ENCODE data around the gene COL2A1. TPM values are rescaled to one million over a fixed set of nuclear protein-coding genes. Genes with fewer than 3 reads are reported as not detected.

COL2A1 gene
- total RNA-seq, 2 donors from 2014 or later, result 12.4 to 21.0 TPM

DNA sequence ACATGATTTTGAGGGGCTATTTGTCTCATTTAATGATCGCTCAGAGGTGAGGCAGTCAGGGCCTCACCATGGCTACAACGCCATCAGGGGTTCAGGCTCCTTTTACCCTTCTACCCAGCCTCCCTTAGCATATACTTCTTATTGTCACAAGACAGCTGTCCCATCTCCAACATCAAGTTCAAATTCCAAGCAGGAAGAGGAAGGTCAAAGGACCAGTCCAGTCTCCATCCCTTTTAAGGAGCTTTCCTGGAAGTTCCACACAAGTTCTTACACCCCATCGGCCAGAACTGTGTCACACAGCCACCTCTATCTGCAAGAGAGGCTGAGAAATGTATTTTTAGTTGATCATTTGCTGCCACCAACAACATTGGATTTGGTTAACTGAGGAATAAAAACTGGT lies 49.2 kb downstream of the COL2A1 start:
- no peak for DNase-seq
- Histone ChIP-seq H3K27me3 (ENCODE audit: control insufficient read depth, insufficient read depth, low read length, poor library complexity, severe bottlenecking) (peaks cover 27% of the 10 kb centered on the region), H3K9me3 (ENCODE audit: control insufficient read depth, low read length) (peaks cover 10% of the 10 kb centered on the region), H3K36me3 (ENCODE audit: control insufficient read depth, insufficient read depth, low read length) (no peaks in the 10 kb centered on the region), H3K27ac (ENCODE audit: low read depth, low read length) (no peak overlapping the region), H3K4me1 (ENCODE audit: control insufficient read depth, insufficient read depth, low read length) (no peaks in the 10 kb centered on the region), H3K9ac (ENCODE audit: extremely low read depth, low read length, poor library complexity, severe bottlenecking) (no peak overlapping the region), H3K4me3 (ENCODE audit: low read length) (no peak overlapping the region)
- H3K36me3 Mint-ChIP-seq (ENCODE audit: low read depth), result no peaks in the 10 kb centered on the region
- peaks cover 32% of the 10 kb centered on the region for H3K9me3 Mint-ChIP-seq
- H3K27me3 Mint-ChIP-seq (ENCODE audit: insufficient read depth), result peaks cover 60% of the 10 kb centered on the region
- no peak overlapping the region for H3K27ac Mint-ChIP-seq
- no peaks in the 10 kb centered on the region for H3K4me1 Mint-ChIP-seq
- H3K4me3 Mint-ChIP-seq, result no peak overlapping the region
- TF ChIP-seq, protein P1, sequence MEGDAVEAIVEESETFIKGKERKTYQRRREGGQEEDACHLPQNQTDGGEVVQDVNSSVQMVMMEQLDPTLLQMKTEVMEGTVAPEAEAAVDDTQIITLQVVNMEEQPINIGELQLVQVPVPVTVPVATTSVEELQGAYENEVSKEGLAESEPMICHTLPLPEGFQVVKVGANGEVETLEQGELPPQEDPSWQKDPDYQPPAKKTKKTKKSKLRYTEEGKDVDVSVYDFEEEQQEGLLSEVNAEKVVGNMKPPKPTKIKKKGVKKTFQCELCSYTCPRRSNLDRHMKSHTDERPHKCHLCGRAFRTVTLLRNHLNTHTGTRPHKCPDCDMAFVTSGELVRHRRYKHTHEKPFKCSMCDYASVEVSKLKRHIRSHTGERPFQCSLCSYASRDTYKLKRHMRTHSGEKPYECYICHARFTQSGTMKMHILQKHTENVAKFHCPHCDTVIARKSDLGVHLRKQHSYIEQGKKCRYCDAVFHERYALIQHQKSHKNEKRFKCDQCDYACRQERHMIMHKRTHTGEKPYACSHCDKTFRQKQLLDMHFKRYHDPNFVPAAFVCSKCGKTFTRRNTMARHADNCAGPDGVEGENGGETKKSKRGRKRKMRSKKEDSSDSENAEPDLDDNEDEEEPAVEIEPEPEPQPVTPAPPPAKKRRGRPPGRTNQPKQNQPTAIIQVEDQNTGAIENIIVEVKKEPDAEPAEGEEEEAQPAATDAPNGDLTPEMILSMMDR (conservative IDR thresholded peaks at IDR 0.05), result no peak
- 85 to 100% methylated on average over 2 to 3 of the region's 3 CpGs for WGBS, 2 experiments (ENCODE audit: insufficient coverage in 1 of 2, insufficient read length in 1 of 2)

DNA sequence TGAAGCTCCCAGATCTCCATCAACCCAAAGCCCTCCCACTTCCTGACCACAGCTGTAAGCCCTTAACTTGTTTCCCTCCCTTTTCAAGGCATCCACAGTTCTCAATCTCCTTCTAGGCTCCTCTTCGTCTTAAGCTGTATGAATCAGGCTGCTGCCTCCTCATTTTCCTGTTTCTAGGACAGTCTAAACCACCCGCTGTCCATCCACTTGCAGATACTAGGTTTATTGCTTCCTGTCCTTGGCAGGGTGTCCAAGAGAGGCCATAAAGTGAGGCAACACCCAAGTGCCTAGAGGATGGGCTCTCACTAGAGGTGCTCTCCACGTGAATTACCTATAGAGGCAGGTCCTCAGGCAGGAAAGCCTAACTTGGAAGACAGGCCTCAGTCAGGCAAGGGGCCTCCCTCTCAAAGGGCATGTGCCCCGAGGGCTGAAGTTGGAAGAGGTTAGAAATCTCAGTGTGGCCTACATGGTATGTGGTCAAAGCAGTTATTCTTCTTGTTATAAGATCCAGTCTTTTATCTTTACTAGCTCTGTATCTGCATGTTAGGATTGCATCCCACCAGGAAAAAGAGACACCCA lies 49.7 kb downstream of the COL2A1 start:
- Histone ChIP-seq H3K4me1 (ENCODE audit: control insufficient read depth, insufficient read depth, low read length) (no peaks in the 10 kb centered on the region), H3K9me3 (ENCODE audit: control insufficient read depth, low read length) (peaks cover 10% of the 10 kb centered on the region), H3K36me3 (ENCODE audit: control insufficient read depth, insufficient read depth, low read length) (no peaks in the 10 kb centered on the region), H3K9ac (ENCODE audit: extremely low read depth, low read length, poor library complexity, severe bottlenecking) (no peak overlapping the region), H3K27ac (ENCODE audit: low read depth, low read length) (no peak overlapping the region), H3K4me3 (ENCODE audit: low read length) (no peak overlapping the region), H3K27me3 (ENCODE audit: control insufficient read depth, insufficient read depth, low read length, poor library complexity, severe bottlenecking) (peaks cover 27% of the 10 kb centered on the region)
- DNase-seq, result no peak
- Mint-ChIP-seq H3K4me3 (no peak overlapping the region), H3K27me3 (ENCODE audit: insufficient read depth) (peaks cover 58% of the 10 kb centered on the region), H3K36me3 (ENCODE audit: low read depth) (no peaks in the 10 kb centered on the region), H3K4me1 (no peaks in the 10 kb centered on the region), H3K27ac (no peak overlapping the region), H3K9me3 (peaks cover 27% of the 10 kb centered on the region)
- TF ChIP-seq, protein P1 (conservative IDR thresholded peaks at IDR 0.05), result no peak
- WGBS, 2 experiments (ENCODE audit: insufficient coverage in 1 of 2, insufficient read length in 1 of 2), result 84% methylated on average over 3 to 4 of the region's 4 CpGs

DNA sequence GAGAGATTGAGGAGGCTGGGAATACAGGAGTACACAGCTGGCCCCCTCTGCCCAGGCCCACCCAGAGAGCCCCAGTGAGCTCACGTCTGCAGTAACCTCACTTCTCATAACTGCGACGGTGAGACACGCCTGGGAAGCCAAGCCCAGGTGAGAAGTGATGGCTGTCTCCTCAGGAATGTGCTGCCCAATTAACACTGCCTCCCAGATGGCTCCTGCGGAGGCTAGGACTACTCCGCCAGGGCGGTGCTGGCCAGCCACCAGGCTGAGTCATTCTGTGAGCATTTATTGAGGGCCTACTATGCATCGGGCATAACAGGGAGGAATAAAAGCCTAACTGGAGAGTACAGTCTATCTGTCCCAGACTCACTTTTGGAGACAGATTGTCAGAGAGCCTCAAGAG lies 50.2 kb downstream of the COL2A1 start:
- no peaks in the 10 kb centered on the region for H3K4me1 Mint-ChIP-seq
- WGBS, 2 experiments (ENCODE audit: insufficient coverage in 1 of 2, insufficient read length in 1 of 2), result 94 to 95% methylated on average over 8 of the region's 8 CpGs
- no peak overlapping the region for H3K4me3 ChIP-seq (ENCODE audit: low read length)
- H3K9me3 ChIP-seq (ENCODE audit: control insufficient read depth, low read length), result peaks cover 10% of the 10 kb centered on the region
- peaks cover 27% of the 10 kb centered on the region for H3K27me3 ChIP-seq (ENCODE audit: control insufficient read depth, insufficient read depth, low read length, poor library complexity, severe bottlenecking)
- no peak overlapping the region for H3K4me3 Mint-ChIP-seq
- peaks cover 23% of the 10 kb centered on the region for H3K9me3 Mint-ChIP-seq
- TF ChIP-seq, protein P1 (conservative IDR thresholded peaks at IDR 0.05), result no peak
- DNase-seq, result peak; percentile 86
- no peak overlapping the region for H3K9ac ChIP-seq (ENCODE audit: extremely low read depth, low read length, poor library complexity, severe bottlenecking)
- H3K4me1 ChIP-seq (ENCODE audit: control insufficient read depth, insufficient read depth, low read length), result no peaks in the 10 kb centered on the region
- H3K36me3 ChIP-seq (ENCODE audit: control insufficient read depth, insufficient read depth, low read length), result no peaks in the 10 kb centered on the region
- H3K27ac Mint-ChIP-seq, result no peak overlapping the region
- H3K27me3 Mint-ChIP-seq (ENCODE audit: insufficient read depth), result peaks cover 57% of the 10 kb centered on the region
- H3K36me3 Mint-ChIP-seq (ENCODE audit: low read depth), result no peaks in the 10 kb centered on the region
- no peak overlapping the region for H3K27ac ChIP-seq (ENCODE audit: low read depth, low read length)

Data from endodermal cell (in vitro differentiated cells).